NCI-H82 treated with DMSO at 0.1 percent for 48 hours (cell line): ENCODE measurements around the gene MDH1.
"Not testable (repeated sequence)": the region's sequence is repeated elsewhere in the genome, so short reads cannot be mapped to it uniquely, and the experiment has no call there.

Experiments used
- DNase-seq: peaks from one replicate; lab custom pipeline; 2025; ENCODE audit not compliant: unreplicated experiment; lab: John Stamatoyannopoulos, UW

The MDH1 gene

GRCh38 chr2:63588385-63589147 lies at the start of gene MDH1, which contains the start of gene WDPCP:
Gene MDH1 (plus strand): TSS chr2:63588963. CDS start chr2:63589044, 81 bp downstream.
Gene WDPCP (minus strand): TSS chr2:63588477. CDS start chr2:63588271, 206 bp downstream.
- peak; percentile 99 for DNase-seq

- DNase-seq: no peak
Observed at GRCh38 chr2:63539416-63540162, 49.2 kb upstream of the MDH1 start.

DNA sequence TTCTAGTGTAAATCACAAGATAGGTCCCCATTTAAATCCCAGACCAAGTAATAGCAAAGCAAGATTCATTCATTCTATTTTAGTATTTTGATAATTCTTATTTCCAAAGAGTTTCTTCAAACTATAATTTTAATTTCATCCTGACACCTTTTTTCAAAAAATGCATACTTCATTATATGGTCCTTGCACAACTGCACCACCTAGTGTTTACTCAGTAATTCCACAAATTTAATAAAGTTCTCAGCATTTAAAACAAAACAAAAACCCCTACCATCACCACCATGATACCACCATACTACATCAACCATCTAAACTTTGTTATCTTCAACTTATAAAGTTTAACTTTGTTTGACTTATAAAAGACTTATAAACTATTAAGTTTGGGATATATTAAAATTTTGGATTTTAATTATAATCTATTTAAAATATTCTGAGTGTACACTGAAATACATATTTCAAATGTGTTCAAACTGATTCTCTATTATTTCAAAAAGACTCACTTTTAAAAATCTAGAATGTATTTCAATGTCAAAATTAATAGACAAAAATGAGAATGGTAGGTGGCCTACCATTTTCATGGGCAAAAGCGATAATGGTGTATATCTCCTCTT lies 44.6 kb upstream of the MDH1 start:
- DNase-seq: peak; percentile 9

DNA sequence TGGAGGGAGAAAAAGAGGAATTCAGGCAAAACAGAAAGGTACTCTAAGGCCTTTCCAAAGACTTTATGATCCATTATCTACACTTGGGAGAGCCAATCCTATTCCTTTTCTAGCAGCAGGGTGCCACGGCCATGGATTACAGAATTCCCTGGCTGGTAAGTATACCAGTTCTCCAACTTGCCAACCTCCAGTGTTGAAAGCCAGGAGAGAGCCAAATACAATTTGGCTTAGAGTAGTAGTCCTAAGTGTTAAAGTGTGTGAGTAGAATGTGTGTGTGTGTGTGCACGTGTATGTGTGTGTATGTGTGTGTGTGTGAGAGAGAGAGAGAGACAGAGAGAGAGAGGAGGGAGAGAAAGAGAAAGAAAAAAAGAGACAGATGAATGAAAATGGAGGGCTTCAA lies 43.7 kb upstream of the MDH1 start:
- DNase-seq: no peak

- DNase-seq: no peak
Observed at GRCh38 chr2:63553049-63553448, 35.7 kb upstream of the MDH1 start.

- DNase-seq: no peak
Observed at GRCh38 chr2:63555299-63555698, 33.5 kb upstream of the MDH1 start.

- no peak for DNase-seq
Observed at GRCh38 chr2:63555931-63556330, 32.8 kb upstream of the MDH1 start.

GRCh38 chr2:63557819-63558218 lies 30.9 kb upstream of the MDH1 start:
- not testable (repeated sequence) for DNase-seq

GRCh38 chr2:63558922-63559321 lies 29.8 kb upstream of the MDH1 start:
- DNase-seq: not testable (repeated sequence)

GRCh38 chr2:63562751-63563150 lies 26.0 kb upstream of the MDH1 start:
- no peak for DNase-seq

GRCh38 chr2:63569740-63570139 lies 19.0 kb upstream of the MDH1 start:
- no peak for DNase-seq

- DNase-seq: no peak
Observed at GRCh38 chr2:63571291-63571690, 17.5 kb upstream of the MDH1 start.

DNA sequence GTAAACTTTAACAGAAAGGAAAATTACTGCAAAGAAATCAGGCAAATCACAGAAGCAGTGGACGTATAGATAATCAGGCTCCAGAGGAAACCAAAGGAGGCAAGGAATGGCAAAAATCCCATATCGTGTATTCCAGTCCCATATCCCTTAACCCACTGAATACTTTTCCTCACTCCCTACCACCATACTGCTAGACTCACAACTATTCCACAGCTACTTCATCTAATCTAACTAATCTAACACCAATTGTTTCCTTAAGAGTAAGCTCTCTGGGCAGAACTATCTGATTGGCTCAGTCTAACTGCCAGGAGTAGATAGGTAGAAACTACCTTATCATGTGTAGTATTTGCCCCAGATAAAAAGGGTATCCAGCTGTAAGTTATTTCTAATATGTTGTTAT lies 16.8 kb upstream of the MDH1 start:
- no peak for DNase-seq

DNA sequence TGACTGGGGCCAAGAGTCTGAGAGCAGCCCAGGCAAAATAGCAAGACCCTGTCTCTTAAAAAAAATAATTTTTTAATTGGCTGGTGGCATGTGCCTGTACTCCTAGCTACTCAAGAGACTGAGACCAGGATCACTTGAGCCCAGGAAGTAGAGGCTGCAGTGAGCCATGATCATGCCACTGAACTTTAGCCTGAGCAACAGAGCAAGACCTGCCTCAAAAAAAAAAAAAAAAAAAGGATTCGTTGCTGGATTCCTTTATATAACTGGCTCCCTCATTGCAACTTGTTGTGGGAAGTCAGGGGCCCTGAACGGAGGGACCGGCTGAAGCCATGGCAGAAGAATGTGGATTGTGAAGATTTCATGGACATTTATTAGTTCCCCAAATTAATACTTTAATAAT lies 15.7 kb upstream of the MDH1 start:
- DNase-seq: not testable (repeated sequence)

DNA sequence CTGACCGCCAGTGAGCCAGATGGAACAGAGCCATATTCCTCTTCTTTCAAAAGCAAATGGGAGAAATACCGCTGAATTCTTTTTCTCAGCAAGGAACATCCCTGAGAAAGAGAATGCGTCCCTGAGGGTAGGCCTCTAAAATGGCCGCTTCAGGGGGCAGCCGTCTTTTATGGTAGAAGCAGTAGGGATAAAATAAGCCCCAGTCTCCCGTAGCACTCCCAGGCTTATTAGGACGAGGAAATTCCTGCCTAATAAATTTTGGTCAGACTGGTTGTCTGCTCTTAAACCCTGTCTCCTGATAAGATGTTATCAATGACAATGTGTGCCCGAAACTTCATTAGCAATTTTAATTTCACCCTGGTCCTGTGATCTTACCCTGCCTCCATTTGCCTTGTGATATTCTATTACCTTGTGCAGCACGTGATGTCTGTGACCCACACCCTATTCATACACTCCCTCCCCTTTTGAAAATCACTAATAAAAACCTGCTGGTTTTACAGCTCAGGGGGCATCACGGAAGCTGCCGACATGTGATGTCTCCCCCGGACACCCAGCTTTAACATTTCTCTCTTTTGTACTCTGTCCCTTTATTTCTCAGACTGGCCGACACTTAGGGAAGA lies 14.9 kb upstream of the MDH1 start:
- not testable (repeated sequence) for DNase-seq

DNA sequence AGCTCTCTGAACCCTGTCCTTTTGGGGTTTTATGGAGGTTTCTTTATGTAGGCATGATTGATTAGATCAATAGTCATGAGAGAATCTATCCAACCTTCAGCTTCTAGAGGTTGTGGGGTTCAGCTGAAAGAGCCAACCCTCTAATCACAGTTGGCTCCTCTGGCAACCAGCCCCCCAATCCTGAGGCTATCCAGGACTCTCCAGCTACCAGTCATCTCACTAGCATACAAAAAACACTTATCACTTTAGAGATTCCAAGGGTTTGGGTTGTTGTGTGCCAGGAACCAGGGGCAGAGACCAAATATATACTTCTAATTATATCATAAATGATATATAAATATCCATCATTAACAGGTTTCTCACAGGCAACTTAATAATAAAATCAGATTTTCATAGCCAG lies 12.2 kb upstream of the MDH1 start:
- no peak for DNase-seq

DNA sequence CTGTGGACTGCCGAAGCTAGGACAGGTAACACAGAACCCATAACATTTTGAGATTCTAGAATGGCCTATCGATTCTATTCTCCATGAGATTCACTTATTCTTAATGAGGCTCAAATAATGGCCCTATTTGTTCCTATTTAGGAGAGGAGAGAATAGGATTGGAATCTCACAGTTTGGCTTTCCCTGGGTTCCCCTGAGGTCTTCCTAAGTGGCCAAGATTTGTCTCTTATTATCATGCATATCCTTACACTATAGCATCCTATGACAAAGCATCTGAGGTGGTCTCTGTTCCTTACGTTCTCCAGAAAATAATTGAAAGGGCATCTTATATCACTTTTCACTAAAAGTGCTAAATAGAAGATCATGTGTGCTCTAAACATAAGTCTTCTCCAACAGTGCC lies 10.0 kb upstream of the MDH1 start:
- DNase-seq: no peak

GRCh38 chr2:63580651-63581297 lies 8.0 kb upstream of the MDH1 start:
- no peak for DNase-seq

DNA sequence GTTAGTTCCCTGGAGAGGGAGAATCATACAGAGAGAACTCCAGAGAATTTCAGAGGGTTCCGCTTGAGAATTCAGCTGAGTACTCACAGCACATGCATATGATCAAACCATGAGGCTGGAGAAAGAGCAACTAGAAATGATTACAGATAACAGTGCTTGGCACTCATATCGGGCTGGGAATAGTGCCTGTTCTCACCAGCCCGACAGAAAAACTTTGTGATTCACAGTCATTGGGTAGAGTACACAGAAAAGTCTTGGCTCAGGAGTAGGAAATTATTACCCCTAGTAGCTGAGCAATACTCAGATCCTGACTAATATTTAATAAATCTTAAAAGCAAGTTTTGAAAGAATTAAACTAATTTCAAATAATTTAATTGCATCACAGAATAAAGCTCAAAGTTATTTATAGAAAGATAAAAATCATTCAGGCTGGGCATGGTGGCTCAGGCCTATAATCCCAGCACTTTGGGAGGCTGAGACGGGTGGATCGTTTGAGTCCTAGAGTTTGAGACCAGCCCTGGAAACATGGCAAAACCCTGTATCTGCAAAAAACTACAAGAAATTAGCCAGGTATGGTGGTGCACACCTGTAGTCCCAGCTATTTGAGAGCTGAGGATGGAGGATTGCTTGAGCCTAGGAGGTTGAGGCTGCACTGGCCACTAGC lies 7.3 kb upstream of the MDH1 start:
- no peak for DNase-seq

GRCh38 chr2:63582873-63583272 lies 5.9 kb upstream of the MDH1 start:
- no peak for DNase-seq
